ENCODE results near the gene TMEM237.

- TF ChIP-seq, protein P1, sequence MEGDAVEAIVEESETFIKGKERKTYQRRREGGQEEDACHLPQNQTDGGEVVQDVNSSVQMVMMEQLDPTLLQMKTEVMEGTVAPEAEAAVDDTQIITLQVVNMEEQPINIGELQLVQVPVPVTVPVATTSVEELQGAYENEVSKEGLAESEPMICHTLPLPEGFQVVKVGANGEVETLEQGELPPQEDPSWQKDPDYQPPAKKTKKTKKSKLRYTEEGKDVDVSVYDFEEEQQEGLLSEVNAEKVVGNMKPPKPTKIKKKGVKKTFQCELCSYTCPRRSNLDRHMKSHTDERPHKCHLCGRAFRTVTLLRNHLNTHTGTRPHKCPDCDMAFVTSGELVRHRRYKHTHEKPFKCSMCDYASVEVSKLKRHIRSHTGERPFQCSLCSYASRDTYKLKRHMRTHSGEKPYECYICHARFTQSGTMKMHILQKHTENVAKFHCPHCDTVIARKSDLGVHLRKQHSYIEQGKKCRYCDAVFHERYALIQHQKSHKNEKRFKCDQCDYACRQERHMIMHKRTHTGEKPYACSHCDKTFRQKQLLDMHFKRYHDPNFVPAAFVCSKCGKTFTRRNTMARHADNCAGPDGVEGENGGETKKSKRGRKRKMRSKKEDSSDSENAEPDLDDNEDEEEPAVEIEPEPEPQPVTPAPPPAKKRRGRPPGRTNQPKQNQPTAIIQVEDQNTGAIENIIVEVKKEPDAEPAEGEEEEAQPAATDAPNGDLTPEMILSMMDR (conservative IDR thresholded peaks at IDR 0.05; ENCODE audit: low read length) = no peak
- TF ChIP-seq EZH2phosphoT487 (IDR thresholded peaks at IDR 0.05; ENCODE audit: borderline replicate concordance, low read depth, low read length) = no peak
Measured at GRCh38 chr2:201572846-201573508, 70.3 kb downstream of the TMEM237 start.
